GM21390 (cell line): ENCODE measurements around the gene MGMT.

Experiments
- ATAC-seq: cut with Tn5 transposase; IDR thresholded peaks from one replicate; pipeline ENCODE4 v1.9.1; 2021; ENCODE audit not compliant: unreplicated experiment

MGMT gene

DNA sequence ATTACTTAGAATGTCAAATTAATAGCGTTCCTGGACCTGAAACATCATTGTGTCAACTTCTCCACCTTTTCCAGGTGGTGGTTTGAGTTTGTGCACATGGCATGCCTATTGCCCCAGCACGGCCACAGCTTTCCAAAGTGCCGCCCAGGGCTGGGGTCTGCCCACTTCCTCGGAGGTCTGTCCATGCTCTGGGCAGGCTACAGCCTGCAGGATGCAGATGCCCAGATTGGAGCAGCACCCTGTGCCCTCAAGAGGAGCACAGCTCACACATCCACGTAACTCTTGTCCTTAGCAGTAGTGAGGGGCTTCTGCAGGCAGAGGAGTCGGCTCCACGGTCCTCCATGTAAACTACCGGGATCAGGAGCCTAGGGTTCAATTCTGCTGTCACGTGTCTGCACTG is 258.4 kb downstream of the MGMT start:
- no peak for ATAC-seq

DNA sequence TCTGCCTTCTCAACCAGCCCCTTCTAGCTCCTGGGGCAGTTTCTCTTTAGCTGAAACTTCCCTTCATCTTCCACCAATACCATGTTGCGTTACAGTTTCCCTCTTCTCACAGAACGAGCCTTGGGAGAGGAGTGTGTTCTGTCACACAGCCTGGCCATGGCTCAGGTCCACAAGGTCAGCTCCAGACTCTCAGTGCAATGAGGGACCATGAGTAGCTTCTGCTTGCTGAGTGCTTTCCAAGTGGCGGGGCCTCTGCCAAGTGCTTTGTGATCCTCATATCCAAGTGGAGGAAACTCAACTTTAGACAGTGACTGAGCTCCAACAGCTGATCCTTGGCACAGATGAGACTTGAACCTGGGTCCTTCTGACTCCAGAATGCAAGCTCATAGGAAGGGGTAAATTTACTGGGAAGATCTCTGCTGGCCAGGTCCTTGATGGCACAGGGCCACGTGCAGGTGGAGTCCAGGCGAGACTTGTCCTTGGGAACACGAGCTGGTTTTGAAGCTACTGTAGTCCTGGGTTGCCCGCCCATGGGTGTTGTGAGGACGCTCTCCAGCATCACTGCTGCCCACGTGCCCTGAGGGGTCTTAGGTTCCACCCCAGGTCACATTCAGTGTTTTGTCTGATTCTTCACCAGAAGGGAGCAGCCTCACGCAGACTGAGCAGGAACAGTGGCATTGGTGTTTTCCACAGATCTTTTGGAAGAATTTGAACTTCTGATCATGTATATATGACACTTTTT is 259.0 kb downstream of the MGMT start:
- no peak for ATAC-seq

DNA sequence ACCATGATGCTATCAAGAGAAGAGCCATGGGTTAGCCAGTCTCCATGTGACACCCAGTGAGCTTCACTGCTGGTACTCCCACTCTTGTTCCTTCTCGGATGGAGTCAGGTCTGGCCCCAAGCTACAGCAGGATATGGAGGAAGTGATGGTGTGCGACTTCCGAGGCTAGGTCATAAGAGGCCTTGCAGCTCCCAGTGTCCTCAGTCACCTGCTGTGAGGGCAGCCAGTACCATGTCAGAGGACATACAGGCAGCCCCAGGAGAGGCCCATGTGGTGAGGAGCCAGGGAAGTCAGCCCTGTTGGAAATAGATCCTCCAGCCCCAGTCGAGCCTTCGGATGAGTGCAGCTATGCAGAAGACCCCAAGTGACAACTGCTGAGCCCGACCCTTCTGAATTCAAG is 260.0 kb downstream of the MGMT start:
- no peak for ATAC-seq

DNA sequence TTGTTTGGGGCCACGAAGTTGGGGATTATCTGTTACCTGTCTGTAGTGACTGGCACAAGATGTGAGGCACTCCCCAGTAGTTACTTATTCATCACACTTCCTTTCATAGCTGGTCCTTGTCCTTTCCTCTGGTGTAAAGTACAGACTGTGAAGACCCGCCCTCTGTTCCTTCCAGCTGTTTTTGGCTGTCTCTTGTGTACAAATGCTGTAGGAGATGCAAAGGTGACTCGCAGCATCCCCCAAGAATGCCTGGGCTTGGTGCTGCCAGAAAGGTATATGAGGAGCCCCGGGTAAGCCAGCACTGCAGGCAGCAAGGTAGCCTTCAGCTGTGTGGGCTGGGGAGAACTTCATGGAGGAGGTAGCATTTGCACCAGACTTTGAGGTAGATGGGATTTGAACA is 260.5 kb downstream of the MGMT start:
- ATAC-seq = no peak

DNA sequence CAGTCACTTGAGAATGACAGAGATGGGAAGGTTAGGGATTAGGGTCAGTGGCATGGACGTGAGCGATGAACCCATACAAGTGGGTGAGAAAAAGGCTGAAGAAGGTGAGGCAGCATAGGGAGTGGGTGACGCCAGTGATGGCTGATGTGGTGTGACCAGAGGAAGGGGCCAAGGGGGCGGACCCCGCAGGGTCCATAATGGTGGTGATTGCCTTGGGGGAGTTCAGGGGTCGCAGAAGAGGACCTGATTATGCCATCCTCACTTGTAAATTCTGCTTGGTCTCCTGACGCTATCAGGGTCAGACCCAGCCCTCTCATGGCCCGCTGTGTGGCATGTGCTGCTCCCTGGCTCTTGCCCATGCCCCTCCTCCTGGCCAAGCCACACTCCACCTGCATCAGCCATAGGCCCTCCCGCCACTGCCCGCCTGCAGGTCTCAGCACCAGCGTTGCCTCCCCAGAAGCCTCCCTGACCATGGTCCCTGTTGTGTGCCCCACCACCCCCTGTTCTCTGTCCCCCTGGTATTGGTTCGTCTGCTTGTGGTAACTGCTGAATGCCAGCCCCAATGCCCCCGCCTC is 261.3 kb downstream of the MGMT start:
- ATAC-seq = no peak

DNA sequence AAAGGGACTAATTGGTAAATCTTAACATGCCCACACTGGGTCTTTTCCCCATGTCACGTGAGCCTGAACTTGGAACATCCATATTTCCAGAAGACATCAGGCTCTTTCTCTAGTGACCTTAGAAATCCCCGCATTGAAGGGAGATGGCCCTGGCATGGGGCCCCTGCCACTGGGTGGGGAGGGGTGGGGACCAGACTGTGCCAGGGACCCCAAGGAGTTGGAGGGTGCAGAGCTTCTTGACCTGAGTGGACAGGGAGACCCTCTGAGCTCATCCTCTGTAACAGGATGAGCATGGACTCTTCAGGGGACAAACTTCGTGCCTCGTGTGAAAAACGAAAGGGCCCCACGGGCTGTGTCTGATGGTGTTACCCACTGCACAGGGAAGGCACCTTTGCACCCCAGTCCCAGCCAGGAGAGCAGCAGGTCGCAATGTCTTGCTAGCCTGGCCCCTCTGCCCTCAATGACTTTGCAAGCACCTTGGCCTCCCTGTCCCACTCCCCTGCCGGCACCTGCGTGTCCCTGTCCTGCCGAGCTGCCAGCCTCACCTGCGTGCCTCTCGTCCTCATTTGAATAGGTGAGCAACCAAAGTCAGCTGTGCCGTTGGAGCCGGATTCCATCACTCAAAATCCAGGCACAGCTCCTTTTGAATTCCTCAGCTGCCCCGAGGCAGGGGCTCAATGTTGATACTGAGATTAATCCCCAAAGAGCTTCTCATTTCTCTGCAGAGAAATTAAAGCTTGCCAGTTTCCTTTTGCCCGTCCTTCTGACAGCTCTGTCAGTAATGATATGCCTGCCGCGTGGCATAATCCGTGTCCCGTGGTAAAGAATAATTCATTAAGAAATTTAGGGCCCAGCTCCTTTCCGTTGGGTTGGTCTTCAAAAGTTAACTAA is 262.1 kb downstream of the MGMT start:
- ATAC-seq = no peak

DNA sequence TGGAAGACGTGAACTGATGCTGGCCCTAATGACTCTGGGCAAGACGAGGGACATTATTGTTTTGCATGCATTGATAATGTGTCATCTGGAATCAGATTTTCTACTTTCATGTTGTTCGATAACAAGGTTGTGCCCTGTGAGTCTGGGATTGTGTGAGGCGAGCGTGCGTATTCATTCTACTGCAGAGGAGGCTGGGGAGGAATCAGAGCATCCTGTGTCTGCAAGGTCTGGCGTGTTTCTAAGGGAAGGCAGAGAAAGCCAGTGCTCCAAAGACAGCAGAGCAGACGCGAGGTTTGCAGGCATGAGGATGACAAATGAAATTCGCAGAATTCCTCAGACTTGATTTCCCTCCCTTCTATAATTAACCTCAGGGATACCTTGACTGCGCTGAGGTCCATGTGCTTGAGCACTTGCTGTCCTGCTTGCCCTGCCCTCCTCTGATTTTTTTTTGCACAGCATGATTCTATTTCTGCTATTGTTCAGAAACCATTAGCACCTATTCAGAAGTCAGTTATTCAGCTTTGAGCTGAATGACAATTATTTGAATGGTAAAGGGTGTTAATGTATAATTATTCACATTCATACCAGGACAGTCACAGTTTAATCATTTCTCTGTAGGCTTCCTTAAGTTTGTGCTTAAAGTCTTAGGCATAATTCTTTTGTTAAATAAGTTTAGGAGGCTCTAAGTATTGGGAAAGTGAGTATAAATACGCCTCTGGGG is 263.4 kb downstream of the MGMT start:
- ATAC-seq = no peak

- no peak for ATAC-seq
Observed at GRCh38 chr10:129730993-129731325, 263.9 kb downstream of the MGMT start.

GRCh38 chr10:129740532-129741279 is 273.7 kb downstream of the MGMT start:
- no peak for ATAC-seq

GRCh38 chr10:129741280-129741977 is 274.4 kb downstream of the MGMT start:
- no peak for ATAC-seq

- no peak for ATAC-seq
Observed at GRCh38 chr10:129741978-129742741, 275.1 kb downstream of the MGMT start.

- ATAC-seq = no peak
Observed at GRCh38 chr10:129742742-129743550, 275.9 kb downstream of the MGMT start.

DNA sequence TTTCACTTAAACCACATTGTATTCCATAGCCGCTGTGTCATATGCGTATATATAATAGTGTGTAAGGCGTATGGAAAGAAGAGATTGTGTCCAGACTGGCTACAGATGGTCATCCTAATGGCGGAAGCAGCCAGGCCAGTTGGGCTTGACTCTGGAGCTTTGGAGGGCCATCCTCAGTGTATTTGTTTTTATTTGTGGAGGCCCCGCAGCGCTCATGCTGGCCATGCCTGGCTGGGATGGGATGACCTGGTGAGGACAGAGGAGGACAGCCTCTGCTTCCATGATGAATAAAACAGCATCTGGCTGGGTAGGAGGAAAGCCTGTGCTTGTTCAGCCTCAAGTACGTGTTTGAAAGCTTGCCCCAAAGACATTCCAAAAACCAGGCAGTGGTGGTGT is 276.7 kb downstream of the MGMT start:
- no peak for ATAC-seq

GRCh38 chr10:129744134-129745111 is 277.4 kb downstream of the MGMT start:
- ATAC-seq = no peak

- ATAC-seq = no peak
Observed at GRCh38 chr10:129745186-129745750, 278.2 kb downstream of the MGMT start.

DNA sequence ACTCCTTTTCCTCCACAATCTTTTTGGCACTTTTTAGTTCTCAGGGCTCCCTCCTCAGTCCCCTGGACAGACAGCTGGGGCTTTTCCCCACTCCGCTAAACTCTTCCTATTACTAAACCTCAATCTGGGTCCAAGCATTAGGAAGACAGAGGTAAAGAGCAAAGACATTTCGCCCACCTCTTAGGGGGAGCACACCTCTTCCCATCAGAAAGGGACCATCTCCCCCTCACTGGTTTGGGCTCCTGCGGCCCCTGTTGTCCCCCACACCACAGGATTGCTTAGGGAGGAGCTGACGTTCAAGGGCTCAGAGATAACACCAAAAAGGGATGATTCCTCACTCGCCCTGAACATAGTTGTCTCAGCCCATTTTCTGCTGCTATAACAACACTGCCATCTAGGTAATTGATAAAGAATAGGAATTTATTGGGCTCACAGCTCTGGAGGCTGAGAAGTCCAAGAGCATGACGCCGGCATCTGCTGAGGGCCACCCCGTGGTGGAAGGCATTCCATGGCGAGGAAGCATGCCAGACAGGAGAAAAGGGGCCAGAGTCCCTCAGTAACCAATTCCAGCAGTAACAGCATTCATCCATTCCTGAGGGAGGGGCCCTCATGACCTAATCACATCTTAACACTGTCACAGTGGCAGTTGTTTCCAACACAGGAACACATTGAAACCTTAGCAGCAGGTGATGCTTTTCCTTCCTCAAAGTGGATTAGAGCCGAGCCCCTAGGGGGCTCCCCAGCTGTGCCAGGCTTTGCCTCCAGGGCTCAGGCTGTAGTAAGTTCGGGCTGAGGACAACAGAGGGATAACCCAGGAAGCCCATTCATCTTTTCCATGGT is 287.4 kb downstream of the MGMT start:
- no peak for ATAC-seq
